Measurements from ENCODE around the gene DIP2B.

- TF ChIP-seq TAF1 (IDR thresholded peaks at IDR 0.05; ENCODE audit: low read depth) (no peak), MXI1 (conservative IDR thresholded peaks at IDR 0.05; ENCODE audit: poor library complexity, severe bottlenecking) (no peak)
Measured at GRCh38 chr12:50606675-50607375, 102.0 kb downstream of the DIP2B start.

Measured in neural cell (in vitro differentiated cells).